GM12891 (cell line): Measurements from ENCODE around the gene RAB24.

Experiments
- PAX5 ChIP-seq: IDR thresholded peaks from 2 replicates; pipeline ENCODE4 v1.6.1; 2011; ENCODE audit warnings: low read length, moderate library complexity, mild to moderate bottlenecking; ENCODE audit not compliant: insufficient read depth, severe bottlenecking
- POLR2A ChIP-seq: IDR thresholded peaks from 2 replicates; pipeline ENCODE4 v1.6.1; 2011; ENCODE audit warnings: low read depth, low read length, control low read depth
- POLR2AphosphoS5 ChIP-seq: IDR thresholded peaks from 2 replicates; pipeline ENCODE4 v1.6.1; 2011; ENCODE audit warnings: low read depth, low read length, control low read depth
- TAF1 ChIP-seq: IDR thresholded peaks from 2 replicates; pipeline ENCODE4 v1.6.1; 2011; ENCODE audit warnings: low read depth, low read length, control low read depth

DNA sequence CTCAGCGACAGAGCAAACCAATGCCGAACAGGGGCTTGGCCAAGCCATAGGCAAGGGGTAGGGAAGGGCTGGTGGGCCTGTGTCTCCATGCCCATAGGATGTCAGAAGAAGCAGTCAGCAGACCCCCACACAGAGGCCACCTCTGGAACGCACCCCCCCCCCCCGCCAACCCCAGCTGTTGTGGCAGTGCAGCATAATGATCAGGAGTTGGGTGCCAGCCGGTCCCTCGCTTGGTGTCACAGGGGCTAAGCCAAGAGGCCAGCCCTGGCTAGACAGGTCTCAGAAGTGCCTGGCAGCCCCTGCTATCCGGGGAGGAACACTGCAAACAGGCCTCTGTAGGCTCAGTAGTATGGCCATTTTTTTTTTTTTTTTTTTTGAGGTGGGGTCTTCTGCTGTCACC, 11.9 kb upstream of the RAB24 start:
- TF ChIP-seq POLR2AphosphoS5 (no peak), POLR2A (no peak), TAF1 (no peak), PAX5 (no peak)
